Forelimb muscle (tissue), 1 donor: ENCODE data around the gene TMEM144. TPM values are rescaled to one million over a fixed set of nuclear protein-coding genes. Genes with fewer than 3 reads are reported as not detected.

ENCODE experiments used
- DNase-seq: peaks from one replicate; pipeline ENCODE4 v3.0.0-alpha.2; 2013; ENCODE audit warnings: low read depth
- polyA plus RNA-seq: library from polyadenylated mRNA; unstranded; fragments of 120-200 nt; gene quantifications from one replicate; pipeline ENCODE4 v1.2.1, GENCODE V29; 2013; ENCODE audit not compliant: insufficient read length

TMEM144 gene
- polyA plus RNA-seq, 1 donor, result 2.9 TPM

DNA sequence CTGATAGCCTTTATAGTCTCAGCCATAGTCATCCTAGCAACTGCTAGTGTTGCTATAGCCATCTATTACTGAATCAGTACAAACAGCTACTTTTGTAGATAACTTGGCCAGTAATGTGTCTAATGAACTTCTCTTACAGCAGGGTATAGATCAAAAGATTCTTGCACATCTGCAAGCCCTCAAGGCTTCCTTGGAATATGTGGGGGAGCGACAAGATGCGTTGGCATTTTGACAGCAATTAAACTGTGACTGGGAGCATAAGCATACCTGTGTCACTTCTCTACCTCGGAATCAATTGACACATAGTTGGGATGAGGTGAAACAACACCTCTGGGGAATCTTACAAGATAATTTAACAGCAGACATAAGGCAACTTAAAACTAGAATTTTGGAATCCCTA lies 87.6 kb downstream of the TMEM144 start:
- no peak for DNase-seq

DNA sequence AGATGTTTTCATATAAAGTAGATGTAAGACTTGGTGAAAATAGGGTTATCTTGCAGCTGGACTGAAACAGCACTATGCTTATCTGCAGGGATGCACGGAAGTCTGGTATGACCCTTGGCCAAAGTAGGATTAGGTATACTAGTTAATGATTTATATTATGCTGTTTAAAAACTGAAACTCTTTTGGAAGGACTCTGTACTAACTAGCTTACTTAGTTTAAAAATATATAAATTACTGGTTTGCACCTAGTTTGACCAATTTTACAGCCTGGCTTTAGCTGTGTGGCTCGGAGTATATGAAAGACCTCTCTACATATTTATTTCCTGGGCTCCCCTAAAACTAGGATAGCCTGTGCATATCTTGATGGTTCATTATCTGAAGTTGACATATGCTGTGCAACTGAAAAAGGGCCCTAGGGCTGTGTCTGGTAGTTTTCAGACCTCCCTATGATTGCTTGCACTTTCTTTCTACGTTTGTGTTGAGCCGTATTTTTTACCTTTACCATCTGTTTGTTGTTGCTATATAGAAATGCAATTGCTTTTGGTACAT lies 89.2 kb downstream of the TMEM144 start:
- no peak for DNase-seq

DNA sequence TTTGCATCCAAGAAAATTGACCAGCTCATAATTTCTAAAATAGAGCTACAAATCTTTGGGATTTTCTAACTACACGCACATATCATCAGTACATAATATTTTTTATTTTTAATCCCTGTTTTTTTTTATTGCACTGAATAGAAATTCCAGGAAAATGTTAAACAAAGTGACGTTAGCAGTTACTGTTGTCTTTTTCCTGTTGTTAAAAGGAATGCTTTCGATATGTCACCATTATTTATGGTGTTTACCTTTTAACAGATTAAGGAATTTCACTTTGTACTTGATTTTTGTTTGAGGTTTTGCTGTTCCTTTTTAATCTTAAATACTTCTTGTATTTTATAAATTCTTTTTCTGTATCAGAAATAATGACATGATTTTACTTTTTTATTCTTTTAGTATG lies 89.7 kb downstream of the TMEM144 start:
- no peak for DNase-seq

DNA sequence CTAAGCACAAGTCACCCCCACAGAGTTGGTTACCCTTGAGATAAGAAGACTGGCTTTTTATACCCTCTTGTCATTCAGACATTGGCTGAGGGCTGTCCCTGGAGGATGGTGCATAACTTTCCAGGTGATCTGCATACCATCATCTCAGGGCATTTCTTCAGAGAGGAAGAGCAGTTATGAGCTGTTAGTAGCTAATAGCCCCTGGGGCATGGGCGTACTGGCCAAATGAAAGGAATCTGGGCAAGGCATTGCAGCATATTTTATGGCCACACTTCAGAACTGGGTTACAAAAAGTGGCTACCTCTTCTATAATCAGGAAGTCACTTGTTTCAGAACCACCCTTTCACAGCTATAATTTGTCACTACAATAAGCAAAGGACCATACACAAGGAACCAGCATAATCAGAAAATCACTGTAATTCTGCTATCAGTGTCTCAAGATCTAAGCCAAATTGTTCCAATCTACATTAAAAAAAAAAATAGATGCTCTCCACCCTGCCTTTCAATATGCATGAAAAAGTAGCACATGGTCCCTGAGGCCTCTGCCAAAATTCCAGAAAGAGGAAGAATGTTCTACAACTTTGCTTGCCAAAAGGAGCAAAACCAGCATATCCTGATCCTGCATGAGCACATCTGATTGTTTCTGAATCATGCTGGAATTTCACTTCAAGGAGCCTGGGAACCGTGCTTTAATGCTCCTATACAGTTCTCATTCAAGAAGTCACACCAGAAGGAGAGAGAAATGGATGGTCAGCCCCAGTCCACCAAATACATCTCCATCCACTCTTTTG lies 92.0 kb downstream of the TMEM144 start:
- no peak for DNase-seq

- no peak for DNase-seq
These were observed 94.4 kb downstream of the TMEM144 start for GRCh38 chr4:158304694-158305093.

Other genes with a start within 250 kb of the TMEM144 start
- gene GASK1B, start 37.5 kb upstream of the TMEM144 start, polyA plus RNA-seq, result 46.4 TPM